Astrocyte (in vitro differentiated cells and primary cell): Measurements from ENCODE around the gene HOXD12. TPM values are rescaled to one million over a fixed set of nuclear protein-coding genes. Genes with fewer than 3 reads are reported as not detected.
A peak's percentile ranks its signal among the peaks of the same experiment; 100 is the strongest.

Experiments
- DNase-seq: peaks from one replicate; pipeline ENCODE4 v3.0.0-alpha.2; 2010; ENCODE audit warnings: low read depth
- FAIRE-seq: peaks from 2 replicates; lab custom pipeline; 2011; peaks lifted over from hg19 to GRCh38; lab: Jason Lieb, UNC
- H2AFZ ChIP-seq: 2 replicates; pipeline ENCODE4 v1.6.0; 2012; ENCODE audit warnings: low read depth, low read length, inconsistent platforms
- H3K27ac ChIP-seq: 2 replicates; pipeline ENCODE4 v1.5.1; 2011; ENCODE audit warnings: low read depth, low read length, inconsistent platforms
- H3K27me3 ChIP-seq: 2 replicates; pipeline ENCODE4 v1.6.0; 2011; ENCODE audit warnings: low read length, inconsistent platforms; ENCODE audit not compliant: insufficient read depth
- H3K36me3 ChIP-seq: 2 replicates; pipeline ENCODE4 v1.5.1; 2011; ENCODE audit warnings: low read length, inconsistent platforms; ENCODE audit not compliant: insufficient read depth
- H3K4me1 ChIP-seq: 2 replicates; pipeline ENCODE4 v1.5.1; 2011; ENCODE audit warnings: low read length, inconsistent platforms; ENCODE audit not compliant: insufficient read depth
- H3K4me2 ChIP-seq: 2 replicates; pipeline ENCODE4 v1.6.0; 2012; ENCODE audit warnings: low read length, inconsistent platforms
- H3K4me3 ChIP-seq: 2 replicates; pipeline ENCODE4 v1.5.1; 2011; ENCODE audit warnings: low read depth, mild to moderate bottlenecking, low read length, inconsistent platforms; ENCODE audit not compliant: insufficient read depth
- H3K79me2 ChIP-seq: 2 replicates; pipeline ENCODE4 v1.6.0; 2012; ENCODE audit warnings: mild to moderate bottlenecking, low read length, inconsistent platforms; ENCODE audit not compliant: insufficient read depth
- H3K9ac ChIP-seq: 2 replicates; pipeline ENCODE4 v1.6.0; 2012; ENCODE audit warnings: mild to moderate bottlenecking, low read length, inconsistent platforms
- H3K9me3 ChIP-seq: 2 replicates; pipeline ENCODE4 v1.5.1; 2012; ENCODE audit warnings: low read depth, mild to moderate bottlenecking, low read length, inconsistent platforms; ENCODE audit not compliant: insufficient read depth
- H4K20me1 ChIP-seq: 2 replicates; pipeline ENCODE4 v1.6.0; 2012; ENCODE audit warnings: low read length, inconsistent platforms; ENCODE audit not compliant: insufficient read depth
- H3K27ac Mint-ChIP-seq: one replicate; pipeline ENCODE4 v1.8.0; 2021; ENCODE audit warnings: mild to moderate bottlenecking, mixed read lengths; ENCODE audit not compliant: unreplicated experiment
- H3K27me3 Mint-ChIP-seq: one replicate; pipeline ENCODE4 v1.8.0; 2021; ENCODE audit warnings: low read depth, mixed read lengths; ENCODE audit not compliant: unreplicated experiment
- H3K36me3 Mint-ChIP-seq: one replicate; pipeline ENCODE4 v1.8.0; 2021; ENCODE audit warnings: low read depth, mixed read lengths; ENCODE audit not compliant: unreplicated experiment
- H3K4me1 Mint-ChIP-seq: one replicate; pipeline ENCODE4 v1.8.0; 2021; ENCODE audit warnings: low read depth, mixed read lengths; ENCODE audit not compliant: unreplicated experiment
- H3K4me3 Mint-ChIP-seq: one replicate; pipeline ENCODE4 v1.8.0; 2021; ENCODE audit warnings: mild to moderate bottlenecking, moderate library complexity, mixed read lengths; ENCODE audit not compliant: unreplicated experiment
- H3K9me3 Mint-ChIP-seq: one replicate; pipeline ENCODE4 v1.8.0; 2021; ENCODE audit warnings: mild to moderate bottlenecking, mixed read lengths; ENCODE audit not compliant: unreplicated experiment
- EZH2 ChIP-seq: IDR thresholded peaks from 2 replicates; pipeline ENCODE4 v1.6.1; 2012; ENCODE audit warnings: mild to moderate bottlenecking, low read length, inconsistent platforms; ENCODE audit not compliant: insufficient read depth
- total RNA-seq: library from RNA; stranded (reverse); gene quantifications from 2 replicates; pipeline ENCODE4 v1.2.1, GENCODE V29; 2021
- TF ChIP-seq, protein P1 (sequence below): IDR thresholded peaks from 2 replicates; pipeline ENCODE4 v1.5.1; 2011; ENCODE audit warnings: low read depth, mild to moderate bottlenecking, inconsistent platforms, low read length, moderate library complexity; ENCODE audit not compliant: insufficient read depth

Gene HOXD12
- total RNA-seq, 1 donor from 2014 or later, result not detected

DNA sequence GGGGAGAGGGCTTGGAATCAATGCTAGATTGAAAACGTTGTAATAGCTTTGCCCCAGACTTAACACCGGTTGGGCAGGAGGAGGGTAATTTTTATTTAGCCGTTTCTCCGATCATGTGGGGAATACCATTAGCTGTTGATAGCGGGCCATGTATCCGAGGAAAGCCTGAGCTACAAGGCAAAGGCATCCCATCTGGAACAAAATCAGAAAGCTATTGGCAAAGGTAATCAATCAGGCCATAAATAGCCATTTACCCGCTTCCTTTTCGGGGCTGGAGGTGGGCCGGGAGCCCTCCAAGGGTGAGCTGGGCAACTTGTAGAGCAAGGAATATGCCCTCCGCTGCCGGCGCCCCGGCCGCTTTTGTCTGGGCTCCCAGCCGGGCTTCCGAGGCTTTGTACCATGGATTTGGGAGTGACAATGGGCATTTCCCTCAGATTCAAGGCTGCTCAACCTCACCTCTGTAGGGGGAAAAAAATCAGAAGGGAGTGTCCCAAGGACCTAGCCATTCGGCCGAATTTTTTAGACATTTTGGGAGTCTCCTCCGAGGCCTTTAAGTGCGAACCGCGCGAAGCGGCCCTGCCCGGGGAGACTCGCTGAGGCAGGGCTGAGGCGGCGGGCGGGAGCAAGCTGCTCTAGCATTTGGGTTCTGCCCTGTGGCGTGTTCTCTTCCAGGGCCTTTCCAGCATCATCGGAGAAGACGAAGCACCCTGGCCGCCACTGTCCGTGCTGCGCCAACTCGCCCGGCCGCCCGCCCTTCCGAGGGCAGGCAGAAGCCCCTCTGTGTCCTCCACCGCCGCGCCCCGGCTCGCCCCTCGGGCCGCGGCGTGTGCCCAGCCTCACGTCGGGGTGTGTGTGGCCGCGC lies 21.8 kb downstream of the HOXD12 start:
- no peaks in the 10 kb centered on the region for H3K79me2 ChIP-seq
- FAIRE-seq, result no peak
- peaks cover 99% of the 10 kb centered on the region for H3K27me3 ChIP-seq
- H3K4me1 ChIP-seq, result peaks cover 8% of the 10 kb centered on the region
- H3K27ac ChIP-seq, result no peak overlapping the region
- peaks cover 78% of the 10 kb centered on the region for H3K27me3 Mint-ChIP-seq
- H3K36me3 ChIP-seq, result no peaks in the 10 kb centered on the region
- H4K20me1 ChIP-seq, result no peaks in the 10 kb centered on the region
- DNase-seq, result no peak
- TF ChIP-seq, protein P1, sequence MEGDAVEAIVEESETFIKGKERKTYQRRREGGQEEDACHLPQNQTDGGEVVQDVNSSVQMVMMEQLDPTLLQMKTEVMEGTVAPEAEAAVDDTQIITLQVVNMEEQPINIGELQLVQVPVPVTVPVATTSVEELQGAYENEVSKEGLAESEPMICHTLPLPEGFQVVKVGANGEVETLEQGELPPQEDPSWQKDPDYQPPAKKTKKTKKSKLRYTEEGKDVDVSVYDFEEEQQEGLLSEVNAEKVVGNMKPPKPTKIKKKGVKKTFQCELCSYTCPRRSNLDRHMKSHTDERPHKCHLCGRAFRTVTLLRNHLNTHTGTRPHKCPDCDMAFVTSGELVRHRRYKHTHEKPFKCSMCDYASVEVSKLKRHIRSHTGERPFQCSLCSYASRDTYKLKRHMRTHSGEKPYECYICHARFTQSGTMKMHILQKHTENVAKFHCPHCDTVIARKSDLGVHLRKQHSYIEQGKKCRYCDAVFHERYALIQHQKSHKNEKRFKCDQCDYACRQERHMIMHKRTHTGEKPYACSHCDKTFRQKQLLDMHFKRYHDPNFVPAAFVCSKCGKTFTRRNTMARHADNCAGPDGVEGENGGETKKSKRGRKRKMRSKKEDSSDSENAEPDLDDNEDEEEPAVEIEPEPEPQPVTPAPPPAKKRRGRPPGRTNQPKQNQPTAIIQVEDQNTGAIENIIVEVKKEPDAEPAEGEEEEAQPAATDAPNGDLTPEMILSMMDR, result no peak
- no peak for TF ChIP-seq EZH2
- no peak overlapping the region for H3K4me2 ChIP-seq
- H3K4me1 Mint-ChIP-seq, result no peaks in the 10 kb centered on the region
- no peak overlapping the region for H3K4me3 Mint-ChIP-seq
- no peak overlapping the region for H3K9ac ChIP-seq
- H3K36me3 Mint-ChIP-seq, result peaks cover 5% of the 10 kb centered on the region
- no peak overlapping the region for H3K4me3 ChIP-seq
- H3K9me3 Mint-ChIP-seq, result peaks cover 38% of the 10 kb centered on the region
- H3K9me3 ChIP-seq, result peaks cover 8% of the 10 kb centered on the region
- no peak overlapping the region for H3K27ac Mint-ChIP-seq
- H2AFZ ChIP-seq, result no peak overlapping the region

- FAIRE-seq (no peak), DNase-seq (no peak)
- TF ChIP-seq, protein P1, result no peak
- TF ChIP-seq EZH2, result peak; percentile 86
- no peaks in the 10 kb centered on the region for H3K36me3 ChIP-seq
- no peak overlapping the region for H3K27ac ChIP-seq
- peaks cover 3% of the 10 kb centered on the region for H3K9me3 ChIP-seq
- H3K27me3 ChIP-seq, result peaks cover 99% of the 10 kb centered on the region
- no peak overlapping the region for H2AFZ ChIP-seq
- H3K9ac ChIP-seq, result no peak overlapping the region
- Mint-ChIP-seq H3K27me3 (peaks cover 78% of the 10 kb centered on the region), H3K4me3 (no peak overlapping the region), H3K9me3 (peaks cover 31% of the 10 kb centered on the region), H3K36me3 (peaks cover 2% of the 10 kb centered on the region), H3K27ac (no peak overlapping the region), H3K4me1 (no peaks in the 10 kb centered on the region)
- peak overlapping the region; percentile 67 for H3K4me2 ChIP-seq
- peaks cover 8% of the 10 kb centered on the region for H3K4me1 ChIP-seq
- no peaks in the 10 kb centered on the region for H4K20me1 ChIP-seq
- H3K79me2 ChIP-seq, result no peaks in the 10 kb centered on the region
- H3K4me3 ChIP-seq, result no peak overlapping the region
These were observed 22.6 kb downstream of the HOXD12 start for GRCh38 chr2:176122052-176122682.
